Measurements from ENCODE around the gene TSHZ3. TPM values are rescaled to one million over a fixed set of nuclear protein-coding genes. Genes with fewer than 3 reads are reported as not detected.

The TSHZ3 gene
- total and polyA plus RNA-seq, 8 donors = 0.87 to 14.3 (median 5.9) TPM

DNA sequence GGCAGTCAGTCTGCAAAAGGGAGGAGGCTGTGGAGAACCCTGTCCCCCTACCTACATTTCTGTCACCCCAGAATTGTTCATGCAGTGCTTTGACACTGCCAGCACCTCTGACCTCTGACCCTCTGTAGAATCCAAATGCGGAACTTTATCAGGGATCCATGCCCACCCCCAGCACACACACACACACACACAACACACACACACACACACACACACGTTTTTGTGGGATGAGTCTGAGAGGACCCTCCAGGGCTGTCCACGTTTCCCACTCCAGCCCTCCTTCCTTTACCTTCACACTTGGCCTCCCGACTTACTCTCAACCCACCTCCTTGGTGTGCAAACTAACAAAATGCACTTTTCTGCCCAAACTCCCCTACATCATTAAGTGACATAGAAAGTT lies 42.3 kb upstream of the TSHZ3 start:
- no peak overlapping the region for H3K4me3 ChIP-seq
- H3K9me3 ChIP-seq = no peaks in the 10 kb centered on the region
- H3K27ac ChIP-seq = no peak overlapping the region
- TF ChIP-seq EP300 (IDR thresholded peaks at IDR 0.05) = no peak
- no peak for TF ChIP-seq POLR2AphosphoS5 (IDR thresholded peaks at IDR 0.05)
- TF ChIP-seq, protein P1, sequence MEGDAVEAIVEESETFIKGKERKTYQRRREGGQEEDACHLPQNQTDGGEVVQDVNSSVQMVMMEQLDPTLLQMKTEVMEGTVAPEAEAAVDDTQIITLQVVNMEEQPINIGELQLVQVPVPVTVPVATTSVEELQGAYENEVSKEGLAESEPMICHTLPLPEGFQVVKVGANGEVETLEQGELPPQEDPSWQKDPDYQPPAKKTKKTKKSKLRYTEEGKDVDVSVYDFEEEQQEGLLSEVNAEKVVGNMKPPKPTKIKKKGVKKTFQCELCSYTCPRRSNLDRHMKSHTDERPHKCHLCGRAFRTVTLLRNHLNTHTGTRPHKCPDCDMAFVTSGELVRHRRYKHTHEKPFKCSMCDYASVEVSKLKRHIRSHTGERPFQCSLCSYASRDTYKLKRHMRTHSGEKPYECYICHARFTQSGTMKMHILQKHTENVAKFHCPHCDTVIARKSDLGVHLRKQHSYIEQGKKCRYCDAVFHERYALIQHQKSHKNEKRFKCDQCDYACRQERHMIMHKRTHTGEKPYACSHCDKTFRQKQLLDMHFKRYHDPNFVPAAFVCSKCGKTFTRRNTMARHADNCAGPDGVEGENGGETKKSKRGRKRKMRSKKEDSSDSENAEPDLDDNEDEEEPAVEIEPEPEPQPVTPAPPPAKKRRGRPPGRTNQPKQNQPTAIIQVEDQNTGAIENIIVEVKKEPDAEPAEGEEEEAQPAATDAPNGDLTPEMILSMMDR (IDR thresholded peaks at IDR 0.05) = no peak
- TF ChIP-seq POLR2A (IDR thresholded peaks at IDR 0.05) = no peak
- H3K4me1 ChIP-seq = no peaks in the 10 kb centered on the region
- no peaks in the 10 kb centered on the region for H3K36me3 ChIP-seq
- WGBS, 5 donors = 62 to 68% (median 65%) methylated on average over 4 of the region's 4 CpGs
- peaks cover 0 to 6% (median 0%) of the 10 kb centered on the region in 3 donors for H3K27me3 ChIP-seq
- intact Hi-C loops (cut with DNase I; ENCODE audit: low total_unique reads) = no loop called here
- DNase-seq = no peak

DNA sequence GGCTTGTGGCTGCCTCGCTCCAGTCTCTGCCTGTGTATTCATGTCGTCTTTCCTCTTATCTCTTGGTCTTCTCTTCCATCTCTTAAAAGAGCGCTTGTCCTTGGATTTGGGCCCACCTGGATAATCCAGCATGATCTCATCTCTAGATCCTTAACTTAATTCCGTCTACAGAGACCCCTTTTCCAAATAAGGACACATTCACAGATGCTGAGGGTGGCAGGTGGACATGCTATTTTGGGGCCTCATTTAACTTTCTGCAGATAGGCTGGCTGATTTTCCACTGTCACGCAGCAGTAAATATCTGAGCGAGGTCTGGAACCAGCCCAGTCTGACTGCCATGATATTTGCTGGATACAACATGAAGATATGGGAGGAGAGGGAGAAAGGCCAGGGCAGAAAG lies 41.5 kb upstream of the TSHZ3 start:
- DNase-seq = no peak
- Histone ChIP-seq H3K4me3 (no peak overlapping the region), H3K36me3 (no peaks in the 10 kb centered on the region), H3K9me3 (no peaks in the 10 kb centered on the region), H3K4me1 (no peaks in the 10 kb centered on the region), H3K27ac (no peak overlapping the region), H3K27me3 (peaks cover 0 to 6% (median 0%) of the 10 kb centered on the region in 3 donors)
- intact Hi-C loops (cut with DNase I; ENCODE audit: low total_unique reads) = no loop called here
- WGBS, 5 donors = 74 to 84% (median 79%) methylated on average over 6 of the region's 6 CpGs
- TF ChIP-seq EP300 (IDR thresholded peaks at IDR 0.05) (no peak), POLR2AphosphoS5 (IDR thresholded peaks at IDR 0.05) (no peak), POLR2A (IDR thresholded peaks at IDR 0.05) (no peak)
- TF ChIP-seq, protein P1 (IDR thresholded peaks at IDR 0.05) = no peak

DNA sequence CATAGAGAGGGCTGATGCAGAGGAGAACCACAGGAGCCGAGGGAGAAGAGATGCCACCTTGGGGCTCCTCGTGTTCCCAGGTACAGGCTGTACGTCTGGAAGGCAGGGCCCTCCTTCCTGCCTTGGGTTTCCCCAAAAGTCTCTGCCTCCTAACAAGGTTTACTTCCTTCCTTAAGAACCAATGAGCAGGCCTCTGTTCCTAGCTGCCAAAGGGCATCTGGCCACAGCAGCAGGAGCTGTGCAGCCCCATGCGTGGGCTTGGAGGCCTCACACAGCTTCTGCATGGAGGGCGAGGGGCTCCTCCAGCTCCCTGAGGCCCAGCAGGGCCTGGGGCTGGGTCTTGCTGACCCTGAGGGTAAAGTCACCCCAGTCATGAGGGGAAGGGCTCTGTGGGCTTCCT lies 40.6 kb upstream of the TSHZ3 start:
- no peak overlapping the region for H3K4me3 ChIP-seq
- no peaks in the 10 kb centered on the region for H3K36me3 ChIP-seq
- no peak for TF ChIP-seq EP300 (IDR thresholded peaks at IDR 0.05)
- 83 to 94% (median 89%) methylated on average over 5 of the region's 5 CpGs for WGBS, 5 donors
- H3K27me3 ChIP-seq = peaks cover 0 to 6% (median 0%) of the 10 kb centered on the region in 3 donors
- intact Hi-C loops (cut with DNase I; ENCODE audit: low total_unique reads) = no loop called here
- H3K4me1 ChIP-seq = no peaks in the 10 kb centered on the region
- no peak for DNase-seq
- H3K9me3 ChIP-seq = no peaks in the 10 kb centered on the region
- no peak overlapping the region for H3K27ac ChIP-seq

DNA sequence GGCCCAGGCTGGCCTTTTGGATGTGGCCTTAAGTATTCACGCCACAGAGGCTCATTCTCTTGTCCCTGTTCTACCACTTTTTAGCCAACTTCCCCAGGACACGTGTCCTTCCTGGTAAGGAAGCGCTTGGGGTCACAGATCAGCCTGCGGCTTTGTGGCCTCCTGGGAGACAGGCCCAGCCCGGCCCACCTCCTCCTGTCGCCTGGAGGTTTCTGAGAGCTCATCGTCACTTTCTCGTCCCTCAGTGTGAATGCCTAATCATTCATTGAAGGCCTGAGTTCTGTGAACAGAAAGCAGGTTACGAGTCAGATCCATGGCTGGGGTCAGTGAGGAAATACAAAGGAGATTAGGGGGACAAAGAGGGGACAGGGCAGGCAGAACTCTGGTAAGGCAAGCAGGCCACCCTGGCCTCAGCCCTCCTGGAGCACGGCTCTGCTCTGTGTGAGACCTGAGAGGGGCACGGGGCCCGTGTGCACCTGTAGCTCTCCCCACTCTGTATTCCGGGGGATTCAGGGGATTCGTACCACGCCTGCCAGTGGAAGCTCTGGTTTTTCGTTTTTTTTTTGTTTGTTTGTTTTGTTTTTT lies 38.6 kb upstream of the TSHZ3 start:
- H3K4me3 ChIP-seq = no peak overlapping the region
- no peaks in the 10 kb centered on the region for H3K9me3 ChIP-seq
- intact Hi-C loops (cut with DNase I; ENCODE audit: low total_unique reads) = no loop called here
- TF ChIP-seq EP300 (IDR thresholded peaks at IDR 0.05) = no peak
- H3K27me3 ChIP-seq = peaks cover 0 to under 1% (median 0%) of the 10 kb centered on the region in 3 donors
- DNase-seq = no peak
- H3K36me3 ChIP-seq = no peaks in the 10 kb centered on the region
- WGBS, 5 donors = 75 to 80% (median 78%) methylated on average over 16 of the region's 16 CpGs
- no peak overlapping the region for H3K27ac ChIP-seq
- no peaks in the 10 kb centered on the region for H3K4me1 ChIP-seq

DNA sequence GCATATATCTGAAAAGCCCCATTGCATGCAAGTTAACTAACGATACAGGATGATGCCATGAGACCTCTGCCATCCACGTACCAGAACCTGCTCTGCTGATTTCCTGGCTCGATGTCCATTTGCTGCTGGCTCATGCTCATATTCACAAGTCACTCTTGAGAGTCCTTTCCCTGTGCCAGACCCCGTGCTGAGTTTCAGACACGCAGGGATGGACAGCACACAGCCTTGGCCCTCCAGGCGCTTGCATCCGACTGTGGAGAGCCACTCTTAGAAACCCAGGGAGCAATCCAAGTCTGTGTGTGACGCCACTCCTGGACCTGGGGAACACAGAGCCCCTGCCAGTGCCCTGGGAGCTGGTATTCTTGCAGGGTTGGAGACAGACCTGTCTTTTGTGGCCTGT lies 37.6 kb upstream of the TSHZ3 start:
- no peak overlapping the region for H3K4me3 ChIP-seq
- 77 to 89% (median 88%) methylated on average over 6 to 8 of the region's 8 CpGs for WGBS, 5 donors
- intact Hi-C loops (cut with DNase I; ENCODE audit: low total_unique reads) = no loop called here

More for the DNA sequence above, 37.6 kb upstream of the TSHZ3 start:
- no peaks in the 10 kb centered on the region for H3K4me1 ChIP-seq
- no peaks in the 10 kb centered on the region for H3K9me3 ChIP-seq
- TF ChIP-seq POLR2A (IDR thresholded peaks at IDR 0.05) = no peak
- TF ChIP-seq, protein P1 (IDR thresholded peaks at IDR 0.05) = no peak
- no peaks in the 10 kb centered on the region for H3K27me3 ChIP-seq
- no peak overlapping the region for H3K27ac ChIP-seq
- no peak for DNase-seq
- H3K36me3 ChIP-seq = no peaks in the 10 kb centered on the region

Measured in stomach (tissue), 9 donors.